B cell (primary cell): ENCODE measurements around the gene NDUFB6. TPM values are rescaled to one million over a fixed set of nuclear protein-coding genes. Genes with fewer than 3 reads are reported as not detected.

Experiments used
- ATAC-seq: fragments of 200-7000 bp; cut with Tn5 transposase; one replicate; pipeline ENCODE4 v1.10.0; 2021; ENCODE audit warnings: low read depth, mild to moderate bottlenecking, moderate number of reproducible peaks, moderate library complexity
- CTCF ChIA-PET: fragments of 350-600 bp; sonication (Branson Sonifier 250); formaldehyde crosslinking; loops from one replicate; lab custom pipeline; 2021; ENCODE audit warnings: antibody characterized with exemption, inconsistent platforms; lab: Charles Lee
- POLR2A ChIA-PET: fragments of 350-600 bp; sonication (Branson Sonifier 250); formaldehyde crosslinking; loops from one replicate; lab custom pipeline; 2021; ENCODE audit warnings: antibody characterized with exemption; lab: Charles Lee
- DNase-seq: peaks from one replicate; pipeline ENCODE4 v3.0.0; 2013
- H2AFZ ChIP-seq: 2 replicates; pipeline ENCODE4 v1.6.1; 2012; ENCODE audit warnings: mild to moderate bottlenecking, low read depth, low read length; ENCODE audit not compliant: insufficient read depth, poor library complexity, severe bottlenecking
- H3K27ac ChIP-seq, 2 donors: 1 replicate in 1 of 2; 2 replicates in 1 of 2; pipeline ENCODE4 v1.5.1; 2012 to 2013; ENCODE audit warnings: low read length in 2 of 2, mild to moderate bottlenecking in 2 of 2, moderate library complexity in 1 of 2
- H3K27me3 ChIP-seq, 4 experiments: fragments of 200-600 bp in 1 of 4; sonication (generic) in 1 of 4; replicated peaks in 1 of 4; 1 replicate in 2 of 4; 2 replicates in 2 of 4; pipeline versions ENCODE4 v1.6.1 to v1.7.0; 2013 to 2016; ENCODE audit warnings: low read length in 3 of 4, mild to moderate bottlenecking in 2 of 4, mixed read lengths in 1 of 4, moderate library complexity in 1 of 4; ENCODE audit not compliant: insufficient read depth in 4 of 4, control insufficient read depth in 3 of 4; ENCODE audit errors: control extremely low read depth in 1 of 4
- H3K36me3 ChIP-seq, 2 experiments: replicated peaks in 1 of 2; 1 replicate in 1 of 2; 2 replicates in 1 of 2; pipeline versions ENCODE4 v1.6.1 to v1.7.1; 2013; ENCODE audit warnings: low read length in 1 of 2; ENCODE audit not compliant: insufficient read depth in 2 of 2, control insufficient read depth in 1 of 2; ENCODE audit errors: control extremely low read depth in 1 of 2, extremely low read depth in 1 of 2
- H3K4me1 ChIP-seq, 2 donors: fragments of 200-600 bp in 1 of 2; sonication (generic) in 1 of 2; 1 replicate in 1 of 2; 2 replicates in 1 of 2; pipeline versions ENCODE4 v1.5.1 to v1.6.1; 2013 to 2017; ENCODE audit warnings: low read length in 2 of 2; ENCODE audit not compliant: control insufficient read depth in 2 of 2, insufficient read depth in 2 of 2
- H3K4me2 ChIP-seq: replicated peaks from 2 replicates; pipeline ENCODE3; 2012; ENCODE audit warnings: mild to moderate bottlenecking, low read depth, low read length; ENCODE audit not compliant: poor library complexity, severe bottlenecking
- H3K4me3 ChIP-seq, 5 experiments: fragments of 200-600 bp in 1 of 5; sonication (generic) in 1 of 5; 1 replicate in 3 of 5; 2 replicates in 2 of 5; pipeline versions ENCODE4 v1.5.1 to v1.7.0; 2011 to 2016; ENCODE audit warnings: low read length in 4 of 5, mild to moderate bottlenecking in 4 of 5, low read depth in 2 of 5, control low read depth in 1 of 5, moderate library complexity in 1 of 5; ENCODE audit not compliant: insufficient read depth in 1 of 5; ENCODE audit errors: control extremely low read depth in 1 of 5, extremely low read depth in 1 of 5
- H3K79me2 ChIP-seq: fragments of 200-600 bp; sonication (generic); one replicate; pipeline ENCODE4 v1.6.0; 2016; ENCODE audit warnings: low read length; ENCODE audit not compliant: control insufficient read depth, insufficient read depth
- H3K9ac ChIP-seq: fragments of 200-600 bp; sonication (generic); 2 replicates; pipeline ENCODE4 v1.6.1; 2017; ENCODE audit warnings: mild to moderate bottlenecking, low read length, moderate library complexity
- H3K9me3 ChIP-seq, 3 donors: one replicate each; pipeline versions ENCODE4 v1.6.1 to v1.7.1; 2013; ENCODE audit warnings: low read length in 2 of 3; ENCODE audit not compliant: control insufficient read depth in 2 of 3, insufficient read depth in 1 of 3; ENCODE audit errors: control extremely low read depth in 1 of 3
- H4K20me1 ChIP-seq: 2 replicates; pipeline ENCODE4 v1.6.0; 2012; ENCODE audit warnings: mild to moderate bottlenecking, low read length; ENCODE audit not compliant: insufficient read depth, control insufficient read depth, poor library complexity, severe bottlenecking
- H3K27ac Mint-ChIP-seq: one replicate; pipeline ENCODE4 v1.8.0; 2021; ENCODE audit warnings: mixed read lengths
- H3K27me3 Mint-ChIP-seq: one replicate; pipeline ENCODE4 v1.8.0; 2021; ENCODE audit warnings: mixed read lengths
- H3K4me1 Mint-ChIP-seq: one replicate; pipeline ENCODE4 v1.8.0; 2021; ENCODE audit warnings: mixed read lengths
- H3K4me3 Mint-ChIP-seq: one replicate; pipeline ENCODE4 v1.8.0; 2021; ENCODE audit warnings: mixed read lengths
- H3K9me3 Mint-ChIP-seq: one replicate; pipeline ENCODE4 v1.8.0; 2022; ENCODE audit warnings: mixed read lengths; ENCODE audit not compliant: insufficient read depth
- CTCF ChIP-seq: fragments of 200-600 bp; IDR thresholded peaks from one replicate; pipeline ENCODE4 v1.8.0; 2022; ENCODE audit warnings: antibody characterized with exemption, mild to moderate bottlenecking
- EZH2 ChIP-seq: IDR thresholded peaks from 2 replicates; pipeline ENCODE4 v1.6.1; 2012; ENCODE audit warnings: borderline replicate concordance, low read depth, mild to moderate bottlenecking, moderate library complexity, low read length; ENCODE audit not compliant: insufficient read depth, poor library complexity, severe bottlenecking
- WGBS: methylation state at CpG from one replicate; pipeline ENCODE4 v1.1.5; 2013; ENCODE audit warnings: missing lambda C conversion rate; ENCODE audit not compliant: insufficient coverage; 5-methylcytosine and 5-hydroxymethylcytosine counted together
- intact Hi-C: fragments of 100-400 bp; cut with micrococcal nuclease; formaldehyde crosslinking; loops from one replicate; pipeline ENCODE4 v1.10.0; 2022
- polyA plus RNA-seq: library from polyadenylated mRNA; depleted of rRNA; stranded (reverse); fragments of >200 nt; gene quantifications from 2 replicates; pipeline ENCODE4 v1.2.3, GENCODE V29; 2012
- total RNA-seq, 2 donors: library from RNA; stranded (reverse); fragments of 120-200 nt in 1 of 2; gene quantifications; 1 replicate in 1 of 2; 2 replicates in 1 of 2; pipeline versions ENCODE4 v1.2.3 to v1.2.4, GENCODE V29; 2013 to 2022

The NDUFB6 gene
- total and polyA plus RNA-seq, 2 donors (not counting 1 experiment from before 2014, with no cell fraction given), result 7.4 to 13.6 TPM

- no peak overlapping the region for H3K4me2 ChIP-seq
- no peak overlapping the region for H3K27ac Mint-ChIP-seq
- peak; percentile 99 for TF ChIP-seq CTCF
- no peak for TF ChIP-seq EZH2
- H3K4me3 ChIP-seq, result no peak overlapping the region
- H3K4me3 Mint-ChIP-seq, result no peak overlapping the region
- H2AFZ ChIP-seq, result no peak overlapping the region
- no peaks in the 10 kb centered on the region for H4K20me1 ChIP-seq
- H3K79me2 ChIP-seq, result no peaks in the 10 kb centered on the region
- no peaks in the 10 kb centered on the region for H3K4me1 Mint-ChIP-seq
- ATAC-seq (peak; percentile 71), DNase-seq (peak; percentile 78)
- H3K27ac ChIP-seq, result no peak overlapping the region
- H3K4me1 ChIP-seq, result no peaks in the 10 kb centered on the region
- peaks cover 35% of the 10 kb centered on the region for H3K27me3 Mint-ChIP-seq
- H3K9me3 Mint-ChIP-seq, result no peaks in the 10 kb centered on the region
- no peaks in the 10 kb centered on the region for H3K9me3 ChIP-seq
- WGBS, result no CpG with 5 or more reads among the region's 4 CpGs
- H3K27me3 ChIP-seq, result peaks cover 0 to 9% (median 4%) of the 10 kb centered on the region in 4 experiments
- ChIA-PET POLR2A (interaction anchor here (1.0 kb wide), 1 partner anchor 202 kb away, joined by 3 read pairs; no protein-coding TSS in a partner anchor), CTCF (interaction anchor here (0.5 to 15.2 kb wide), 42 partner anchors 9 to 646 kb away, joined by 3 to 522 read pairs (median 4); partner anchors contain the start of genes ACO1, APTX, RIGI and SMIM27)
- no peak overlapping the region for H3K9ac ChIP-seq
- intact Hi-C loops, result loop anchor here (1.0 to 10.0 kb wide), 3 partner anchors 38 to 645 kb away; no protein-coding TSS in a partner anchor
- H3K36me3 ChIP-seq, result no peaks in the 10 kb centered on the region
Observed at GRCh38 chr9:32579706-32580331, 6.9 kb upstream of the NDUFB6 start.

GRCh38 chr9:32578976-32579375 is 6.0 kb upstream of the NDUFB6 start:
- Histone ChIP-seq H3K9ac (no peak overlapping the region), H3K4me3 (no peak overlapping the region), H3K9me3 (no peaks in the 10 kb centered on the region), H3K79me2 (no peaks in the 10 kb centered on the region), H4K20me1 (no peaks in the 10 kb centered on the region), H2AFZ (no peak overlapping the region), H3K27me3 (peaks cover 0 to 9% (median 4%) of the 10 kb centered on the region in 4 experiments), H3K27ac (no peak overlapping the region), H3K4me1 (no peaks in the 10 kb centered on the region), H3K4me2 (no peak overlapping the region), H3K36me3 (no peaks in the 10 kb centered on the region)
- intact Hi-C loops, result loop anchor here (1.0 to 5.0 kb wide), 2 partner anchors 37 to 200 kb away; no protein-coding TSS in a partner anchor
- no peaks in the 10 kb centered on the region for H3K4me1 Mint-ChIP-seq
- TF ChIP-seq CTCF (no peak), EZH2 (no peak)
- no peak overlapping the region for H3K27ac Mint-ChIP-seq
- CTCF ChIA-PET, result interaction anchor here (0.7 to 15.2 kb wide), 25 partner anchors 10 to 389 kb away, joined by 3 to 522 read pairs (median 7); partner anchors contain the start of genes ACO1, RIGI, SMIM27 and TOPORS
- peaks cover 31% of the 10 kb centered on the region for H3K27me3 Mint-ChIP-seq
- 77% methylated on average over 4 of the region's 5 CpGs for WGBS
- no peak overlapping the region for H3K4me3 Mint-ChIP-seq
- ATAC-seq (no peak), DNase-seq (no peak)
- H3K9me3 Mint-ChIP-seq, result no peaks in the 10 kb centered on the region
- POLR2A ChIA-PET, result interaction anchor here (1.0 kb wide), 1 partner anchor 201 kb away, joined by 3 read pairs; no protein-coding TSS in a partner anchor
